Activated T-cell treated with anti-CD3 and anti-CD28 coated beads for 1 hour (primary cell): ENCODE results near the gene FBXO21.
"Not testable (repeated sequence)": the region's sequence is repeated elsewhere in the genome, so short reads cannot be mapped to it uniquely, and the experiment has no call there.

ENCODE experiments used
- DNase-seq: peaks from one replicate; pipeline ENCODE4 v3.0.0-alpha.2; 2020; ENCODE audit warnings: low read depth

The FBXO21 gene

GRCh38 chr12:117104003-117104402 is 86.3 kb downstream of the FBXO21 start:
- DNase-seq = not testable (repeated sequence)

DNA sequence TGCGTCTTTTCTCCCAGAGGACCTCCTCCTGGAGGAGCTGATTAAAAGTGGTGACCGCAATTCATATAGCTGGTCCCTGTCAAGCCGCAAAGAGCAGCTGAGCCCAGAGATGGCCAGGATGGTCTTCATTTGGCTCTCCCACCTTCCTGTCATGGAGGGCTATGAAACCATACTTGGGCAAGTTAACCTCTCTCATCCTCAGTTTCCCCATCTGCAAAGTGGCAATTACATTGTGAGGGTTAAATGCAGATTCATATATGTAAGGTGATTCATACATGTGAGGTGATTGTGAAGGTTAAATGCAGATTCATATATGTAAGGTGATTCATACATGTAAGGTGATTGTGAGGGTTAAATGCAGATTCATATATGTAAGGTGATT is 87.5 kb downstream of the FBXO21 start:
- no peak for DNase-seq

DNA sequence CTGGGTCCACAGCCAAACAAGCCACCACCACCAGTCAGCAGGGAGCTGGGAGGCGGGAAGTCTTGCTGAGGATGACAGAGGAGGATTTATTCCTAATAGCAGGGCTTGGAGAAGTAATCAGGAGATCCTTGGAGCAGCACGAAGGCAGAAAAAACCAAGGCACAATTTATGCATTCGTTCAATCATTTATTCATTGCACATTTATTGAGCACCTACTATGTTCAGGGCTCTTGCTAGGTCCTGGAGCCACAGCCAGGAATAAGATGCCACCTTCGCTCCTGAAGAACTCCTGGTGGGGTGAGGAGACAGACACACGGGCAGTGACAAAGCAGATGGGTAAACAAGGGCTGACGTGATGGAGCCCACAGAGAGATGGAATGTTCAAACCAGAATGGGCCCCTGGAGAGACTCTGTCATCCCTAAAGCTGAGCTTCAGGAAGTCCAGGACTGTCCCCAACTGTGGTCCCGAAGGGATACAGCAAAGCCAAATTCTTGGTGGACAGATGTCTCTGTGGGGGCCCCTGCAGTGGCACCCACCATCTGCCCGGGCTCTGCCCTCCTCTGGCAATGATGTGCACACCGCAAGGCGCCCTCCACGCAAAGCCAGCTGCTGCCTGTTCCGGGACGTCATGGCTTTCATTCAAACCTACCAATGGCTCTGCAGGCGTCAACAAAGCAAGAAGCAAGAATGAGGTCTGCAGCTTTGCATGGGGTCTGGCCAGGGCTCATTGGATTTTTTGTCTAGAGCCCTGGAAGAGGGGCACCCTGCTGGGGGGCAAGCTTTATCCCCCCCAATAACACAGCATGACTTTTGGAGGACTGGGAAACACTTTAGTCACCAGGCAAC is 88.1 kb downstream of the FBXO21 start:
- DNase-seq = no peak

- no peak for DNase-seq
These were observed 89.2 kb downstream of the FBXO21 start for GRCh38 chr12:117100851-117101673.

DNA sequence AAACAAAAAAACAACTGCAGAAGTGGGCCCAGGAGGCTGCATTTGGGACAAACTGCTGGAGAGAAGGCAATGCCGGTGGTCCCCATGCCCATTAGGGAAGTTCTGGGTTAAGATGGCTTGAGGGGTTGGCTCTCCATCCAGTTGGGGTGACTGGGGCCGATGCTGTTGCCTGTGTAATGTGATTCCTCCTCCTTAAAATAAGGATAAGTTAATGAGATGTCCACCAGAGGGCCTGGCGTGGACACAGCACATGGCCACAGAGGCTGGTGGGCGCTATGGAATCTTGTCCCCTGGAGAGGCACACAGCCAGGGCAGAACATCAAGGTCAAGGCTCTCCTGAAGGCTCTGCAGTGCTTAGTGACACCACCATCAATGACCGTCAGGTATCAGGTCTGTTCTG is 90.0 kb downstream of the FBXO21 start:
- no peak for DNase-seq

DNA sequence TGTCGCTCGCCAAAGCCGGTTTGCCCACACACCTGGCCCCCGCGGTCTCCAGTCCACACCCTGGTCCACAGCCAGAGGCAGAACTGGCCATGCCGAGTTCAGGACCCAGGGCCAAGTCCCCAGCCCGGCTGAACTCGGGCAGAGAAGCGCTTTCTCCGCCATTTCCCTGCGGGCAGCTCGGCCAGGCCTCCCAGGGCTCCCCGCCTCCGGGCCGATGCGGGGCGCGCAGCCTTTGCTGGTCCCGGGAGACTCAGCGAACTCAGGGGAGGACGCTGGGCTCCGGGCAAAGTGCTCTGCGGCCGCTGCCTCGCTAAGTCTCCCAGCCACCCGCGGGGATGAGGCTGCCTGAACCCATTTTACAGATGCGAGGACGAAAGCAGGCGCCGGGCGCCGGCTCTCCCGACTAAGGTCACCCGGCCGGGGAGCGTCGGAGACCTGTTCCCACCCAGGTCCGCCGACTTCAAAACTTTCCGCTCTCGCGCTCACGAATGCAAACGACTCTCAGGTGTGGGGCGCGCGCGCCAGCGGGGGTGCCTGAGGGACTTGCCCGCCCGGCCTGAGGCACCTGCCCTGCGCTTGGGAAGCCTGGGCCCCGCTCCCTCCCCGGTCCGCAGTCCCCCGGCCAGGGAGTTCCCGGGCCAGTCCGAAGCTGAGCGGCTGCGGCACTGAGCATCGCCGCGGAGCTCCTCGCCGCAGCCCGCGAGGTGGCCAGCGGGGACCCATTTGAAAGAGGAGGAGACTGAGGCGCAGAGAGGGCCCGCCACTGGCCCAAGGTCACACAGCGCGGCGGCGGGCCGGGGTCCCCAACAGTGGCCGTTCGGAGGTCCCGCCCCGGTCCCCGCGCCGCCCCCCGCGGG is 91.7 kb downstream of the FBXO21 start:
- peak; percentile 6 for DNase-seq

- DNase-seq = no peak
These were observed 92.3 kb downstream of the FBXO21 start for GRCh38 chr12:117098024-117098360.

DNA sequence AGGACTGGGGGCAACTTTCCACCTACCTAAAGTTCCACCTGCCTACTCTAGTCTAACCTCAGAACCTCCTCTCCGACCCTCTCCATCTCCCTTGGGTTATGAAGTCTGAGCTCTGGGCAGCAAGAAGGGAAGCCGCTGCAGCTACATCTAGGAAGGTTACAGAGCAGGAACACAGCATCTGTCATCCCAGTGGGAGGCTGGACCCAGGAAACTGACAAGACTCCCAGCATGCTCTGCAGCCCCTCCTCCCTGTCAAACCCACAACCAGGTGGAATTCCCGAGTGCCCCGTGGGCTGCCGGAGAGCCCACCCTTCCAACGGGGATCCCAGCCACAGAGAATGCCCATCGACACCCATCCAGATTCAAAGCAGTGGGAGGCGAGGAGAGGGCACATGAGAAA is 93.1 kb downstream of the FBXO21 start:
- DNase-seq = no peak

- no peak for DNase-seq
These were observed 93.7 kb downstream of the FBXO21 start for GRCh38 chr12:117096501-117097042.

DNA sequence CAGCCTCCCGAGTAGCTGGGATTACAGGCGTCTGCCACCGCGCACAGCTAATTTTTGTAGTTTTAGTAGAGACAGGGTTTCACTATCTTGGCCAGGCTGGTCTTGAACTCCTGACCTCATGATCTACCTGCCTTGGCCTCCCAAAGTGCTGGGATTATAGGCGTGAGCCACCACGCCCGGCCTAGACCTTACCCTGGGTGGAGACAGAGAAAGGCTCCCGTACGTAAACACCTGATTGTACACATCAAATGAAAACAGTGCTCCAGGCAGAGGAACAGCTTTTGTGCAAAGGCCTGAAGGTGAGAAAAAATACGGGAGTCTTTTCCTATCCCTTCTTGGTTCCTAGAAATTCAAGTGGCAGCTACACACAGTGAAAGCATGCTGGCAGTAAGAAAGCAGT is 95.1 kb downstream of the FBXO21 start:
- not testable (repeated sequence) for DNase-seq

GRCh38 chr12:117093918-117094630 is 96.2 kb downstream of the FBXO21 start:
- DNase-seq = no peak

GRCh38 chr12:117093431-117093830 is 96.8 kb downstream of the FBXO21 start:
- no peak for DNase-seq

DNA sequence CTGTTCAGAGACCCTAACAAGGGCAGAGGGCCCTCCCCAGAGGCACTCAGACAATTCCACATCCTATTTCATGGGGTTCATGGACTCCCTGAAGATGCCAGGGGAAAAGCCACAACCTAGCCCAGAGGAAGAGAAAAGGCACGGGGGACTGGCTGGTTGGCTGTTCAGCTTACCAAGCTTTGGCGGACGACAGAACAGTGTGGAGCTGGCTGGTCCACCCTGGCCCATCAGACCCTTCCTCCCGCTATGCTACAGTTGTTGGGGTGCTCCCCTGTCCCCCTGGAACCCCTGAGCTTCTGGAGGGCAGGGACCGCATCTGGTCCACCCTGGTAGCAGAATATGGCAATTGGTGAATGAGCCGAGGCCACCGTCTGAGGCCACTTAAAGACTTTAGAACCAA is 97.4 kb downstream of the FBXO21 start:
- no peak for DNase-seq

- DNase-seq = no peak
These were observed 97.8 kb downstream of the FBXO21 start for GRCh38 chr12:117092511-117092780.
